IMR-90 (cell line): ENCODE data around the gene RAB8B.

Experiments
- MAZ ChIP-seq: IDR thresholded peaks from 2 replicates; pipeline ENCODE4 v1.6.1; 2012; ENCODE audit warnings: low read depth, mild to moderate bottlenecking, low read length, improper control_type of control experiment, moderate library complexity, borderline replicate concordance
- POLR2A ChIP-seq: IDR thresholded peaks from 2 replicates; pipeline ENCODE4 v1.6.1; 2012; ENCODE audit warnings: mild to moderate bottlenecking, low read depth, low read length
- RCOR1 ChIP-seq: IDR thresholded peaks from 2 replicates; pipeline ENCODE4 v1.6.1; 2012; ENCODE audit warnings: mild to moderate bottlenecking, low read length, improper control_type of control experiment; ENCODE audit not compliant: insufficient replicate concordance
- TF ChIP-seq, protein P1 (sequence below): fragments of 150-350 bp; IDR thresholded peaks from 2 replicates; pipeline ENCODE4 v1.6.1; 2017; ENCODE audit warnings: mild to moderate bottlenecking, antibody characterized with exemption, low read length, low read depth
- TF ChIP-seq, protein P2 (sequence below): conservative IDR thresholded peaks from 2 replicates; pipeline ENCODE4 v1.5.1; 2012; ENCODE audit warnings: mild to moderate bottlenecking, low read depth, low read length, improper control_type of control experiment

DNA sequence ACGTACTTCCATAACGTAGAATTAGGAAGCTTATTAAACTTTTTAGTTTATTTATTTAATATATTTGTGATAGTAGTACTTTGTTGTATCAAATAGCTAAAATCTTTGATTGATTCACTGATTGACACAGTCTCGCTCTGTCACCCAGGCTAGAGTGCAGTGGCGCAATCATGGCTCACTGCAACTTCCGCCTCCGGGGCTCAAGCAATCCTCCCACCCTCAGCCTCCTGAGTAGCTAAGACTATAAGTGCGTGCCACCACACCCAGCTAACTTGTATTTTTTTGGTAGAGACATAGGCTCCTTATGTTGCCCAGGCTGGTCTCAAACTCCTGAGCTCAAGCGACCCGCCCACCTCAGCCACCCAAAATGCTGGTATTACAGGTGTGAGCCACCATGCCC, 93.7 kb downstream of the RAB8B start:
- TF ChIP-seq MAZ (no peak), POLR2A (no peak), RCOR1 (no peak)
- TF ChIP-seq, protein P1, sequence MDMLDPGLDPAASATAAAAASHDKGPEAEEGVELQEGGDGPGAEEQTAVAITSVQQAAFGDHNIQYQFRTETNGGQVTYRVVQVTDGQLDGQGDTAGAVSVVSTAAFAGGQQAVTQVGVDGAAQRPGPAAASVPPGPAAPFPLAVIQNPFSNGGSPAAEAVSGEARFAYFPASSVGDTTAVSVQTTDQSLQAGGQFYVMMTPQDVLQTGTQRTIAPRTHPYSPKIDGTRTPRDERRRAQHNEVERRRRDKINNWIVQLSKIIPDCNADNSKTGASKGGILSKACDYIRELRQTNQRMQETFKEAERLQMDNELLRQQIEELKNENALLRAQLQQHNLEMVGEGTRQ = no peak
- TF ChIP-seq, protein P2, sequence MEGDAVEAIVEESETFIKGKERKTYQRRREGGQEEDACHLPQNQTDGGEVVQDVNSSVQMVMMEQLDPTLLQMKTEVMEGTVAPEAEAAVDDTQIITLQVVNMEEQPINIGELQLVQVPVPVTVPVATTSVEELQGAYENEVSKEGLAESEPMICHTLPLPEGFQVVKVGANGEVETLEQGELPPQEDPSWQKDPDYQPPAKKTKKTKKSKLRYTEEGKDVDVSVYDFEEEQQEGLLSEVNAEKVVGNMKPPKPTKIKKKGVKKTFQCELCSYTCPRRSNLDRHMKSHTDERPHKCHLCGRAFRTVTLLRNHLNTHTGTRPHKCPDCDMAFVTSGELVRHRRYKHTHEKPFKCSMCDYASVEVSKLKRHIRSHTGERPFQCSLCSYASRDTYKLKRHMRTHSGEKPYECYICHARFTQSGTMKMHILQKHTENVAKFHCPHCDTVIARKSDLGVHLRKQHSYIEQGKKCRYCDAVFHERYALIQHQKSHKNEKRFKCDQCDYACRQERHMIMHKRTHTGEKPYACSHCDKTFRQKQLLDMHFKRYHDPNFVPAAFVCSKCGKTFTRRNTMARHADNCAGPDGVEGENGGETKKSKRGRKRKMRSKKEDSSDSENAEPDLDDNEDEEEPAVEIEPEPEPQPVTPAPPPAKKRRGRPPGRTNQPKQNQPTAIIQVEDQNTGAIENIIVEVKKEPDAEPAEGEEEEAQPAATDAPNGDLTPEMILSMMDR = no peak
